Activated CD4-positive, alpha-beta memory T cell treated with anti-CD3 and anti-CD28 coated beads for 36 hours (primary cell): ENCODE measurements around the gene TRIM54. TPM values are rescaled to one million over a fixed set of nuclear protein-coding genes. Genes with fewer than 3 reads are reported as not detected.
"Not testable (repeated sequence)": the region's sequence is repeated elsewhere in the genome, so short reads cannot be mapped to it uniquely, and the experiment has no call there.

Experiments used
- CTCF ChIA-PET: fragments of 350-600 bp; sonication (Branson Sonifier 250); formaldehyde crosslinking; loops from one replicate; lab custom pipeline; 2021; ENCODE audit warnings: antibody characterized with exemption, inconsistent platforms; lab: Charles Lee
- POLR2A ChIA-PET: fragments of 350-600 bp; sonication (Branson Sonifier 250); formaldehyde crosslinking; loops from one replicate; lab custom pipeline; 2021; ENCODE audit warnings: antibody characterized with exemption; lab: Charles Lee
- DNase-seq: peaks from one replicate; pipeline ENCODE4 v3.0.0-alpha.2; 2020
- H3K27ac Mint-ChIP-seq: one replicate; pipeline ENCODE4 v1.8.0; 2021; ENCODE audit warnings: mixed read lengths
- H3K27me3 Mint-ChIP-seq: one replicate; pipeline ENCODE4 v1.8.0; 2021; ENCODE audit warnings: mixed read lengths
- H3K36me3 Mint-ChIP-seq: one replicate; pipeline ENCODE4 v1.8.0; 2021; ENCODE audit warnings: mixed read lengths
- H3K4me1 Mint-ChIP-seq: one replicate; pipeline ENCODE4 v1.8.0; 2021; ENCODE audit warnings: low read depth, mixed read lengths
- H3K4me3 Mint-ChIP-seq: one replicate; pipeline ENCODE4 v1.8.0; 2021; ENCODE audit warnings: mild to moderate bottlenecking, mixed read lengths
- H3K9me3 Mint-ChIP-seq: one replicate; pipeline ENCODE4 v1.8.0; 2021; ENCODE audit warnings: mixed read lengths
- intact Hi-C: fragments of 100-400 bp; cut with micrococcal nuclease; formaldehyde crosslinking; loops from one replicate; pipeline ENCODE4 v1.15.1; 2023
- total RNA-seq, 2 experiments: library from RNA; stranded (reverse); gene quantifications; one replicate each; pipeline ENCODE4 v1.2.3, GENCODE V29; 2021

TRIM54 gene
- total RNA-seq, 2 experiments from 2014 or later, result not detected

DNA sequence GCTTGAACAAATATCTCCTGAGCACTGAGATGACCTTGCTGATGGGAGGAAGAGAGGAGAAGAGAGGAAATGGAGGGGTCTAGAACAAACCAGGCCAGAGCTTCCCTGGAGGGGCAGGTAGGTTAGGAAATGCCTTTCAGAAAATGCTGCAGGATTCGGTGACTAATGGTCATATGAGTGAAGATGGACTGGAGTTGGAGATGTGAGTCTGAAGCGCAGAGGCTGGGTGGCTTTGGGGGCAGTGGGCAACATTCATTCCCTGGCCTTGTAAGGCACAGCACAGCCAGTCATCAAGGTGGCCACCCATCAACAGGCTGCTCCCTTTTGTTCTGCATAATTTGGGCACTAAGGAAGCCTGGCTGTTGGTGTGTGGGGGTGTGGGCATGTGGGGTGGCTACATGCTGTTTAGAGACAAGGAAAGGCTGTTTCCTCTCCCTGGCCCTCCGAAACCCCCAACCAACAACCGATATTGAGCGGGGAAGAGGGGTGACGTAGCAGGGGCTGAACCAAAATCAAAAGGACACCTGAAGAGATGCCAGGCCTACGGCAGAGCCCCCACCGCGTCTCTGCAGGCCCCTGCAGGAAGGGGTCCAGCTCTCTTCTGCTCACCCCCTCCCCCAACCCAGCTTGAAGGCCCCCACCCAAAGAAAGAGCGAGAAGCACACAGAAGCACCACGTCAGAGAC is 20.8 kb upstream of the TRIM54 start:
- Mint-ChIP-seq H3K36me3 (no peaks in the 10 kb centered on the region), H3K27ac (no peak overlapping the region), H3K27me3 (peaks cover 55% of the 10 kb centered on the region), H3K9me3 (no peaks in the 10 kb centered on the region), H3K4me1 (peaks cover 23% of the 10 kb centered on the region), H3K4me3 (peak overlapping the region; percentile 38)
- CTCF ChIA-PET, result interaction anchor here (7.9 kb wide), 1 partner anchor 19 kb away, joined by 94 read pairs; the partner anchor contains the start of gene TRIM54
- no peak for DNase-seq
- intact Hi-C loops, result no loop called here
- POLR2A ChIA-PET, result no interaction called here

DNA sequence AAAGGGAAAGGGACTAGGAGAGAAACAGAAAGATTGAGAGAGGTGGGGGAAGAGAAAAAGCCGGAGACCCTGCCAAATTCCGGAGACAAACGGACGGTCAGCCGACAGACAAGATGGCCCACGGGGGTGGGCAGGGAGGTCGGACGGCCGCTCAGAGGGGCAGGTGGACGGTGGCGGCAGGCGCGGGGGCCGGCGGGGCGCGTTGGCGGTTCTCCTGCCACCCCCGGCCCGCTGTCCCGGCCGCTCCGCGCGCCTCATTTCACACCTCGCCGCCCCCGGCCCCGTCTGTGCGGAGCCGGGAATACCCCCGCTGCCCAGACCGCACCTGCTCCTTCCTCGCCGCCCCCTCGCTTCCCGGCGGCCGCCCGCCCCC is 20.3 kb upstream of the TRIM54 start:
- CTCF ChIA-PET, result interaction anchor here (7.9 kb wide), 1 partner anchor 19 kb away, joined by 94 read pairs; the partner anchor contains the start of gene TRIM54
- intact Hi-C loops, result loop anchor here (2.0 kb wide), 2 partner anchors 19 to 49 kb away; partner anchors contain the start of genes ATRAID and SLC5A6
- H3K27me3 Mint-ChIP-seq, result peaks cover 55% of the 10 kb centered on the region
- no peaks in the 10 kb centered on the region for H3K9me3 Mint-ChIP-seq
- POLR2A ChIA-PET, result no interaction called here
- H3K4me1 Mint-ChIP-seq, result peaks cover 23% of the 10 kb centered on the region
- peak; percentile 18 for DNase-seq
- H3K27ac Mint-ChIP-seq, result no peak overlapping the region
- H3K4me3 Mint-ChIP-seq, result peak overlapping the region; percentile 38
- H3K36me3 Mint-ChIP-seq, result no peaks in the 10 kb centered on the region

DNA sequence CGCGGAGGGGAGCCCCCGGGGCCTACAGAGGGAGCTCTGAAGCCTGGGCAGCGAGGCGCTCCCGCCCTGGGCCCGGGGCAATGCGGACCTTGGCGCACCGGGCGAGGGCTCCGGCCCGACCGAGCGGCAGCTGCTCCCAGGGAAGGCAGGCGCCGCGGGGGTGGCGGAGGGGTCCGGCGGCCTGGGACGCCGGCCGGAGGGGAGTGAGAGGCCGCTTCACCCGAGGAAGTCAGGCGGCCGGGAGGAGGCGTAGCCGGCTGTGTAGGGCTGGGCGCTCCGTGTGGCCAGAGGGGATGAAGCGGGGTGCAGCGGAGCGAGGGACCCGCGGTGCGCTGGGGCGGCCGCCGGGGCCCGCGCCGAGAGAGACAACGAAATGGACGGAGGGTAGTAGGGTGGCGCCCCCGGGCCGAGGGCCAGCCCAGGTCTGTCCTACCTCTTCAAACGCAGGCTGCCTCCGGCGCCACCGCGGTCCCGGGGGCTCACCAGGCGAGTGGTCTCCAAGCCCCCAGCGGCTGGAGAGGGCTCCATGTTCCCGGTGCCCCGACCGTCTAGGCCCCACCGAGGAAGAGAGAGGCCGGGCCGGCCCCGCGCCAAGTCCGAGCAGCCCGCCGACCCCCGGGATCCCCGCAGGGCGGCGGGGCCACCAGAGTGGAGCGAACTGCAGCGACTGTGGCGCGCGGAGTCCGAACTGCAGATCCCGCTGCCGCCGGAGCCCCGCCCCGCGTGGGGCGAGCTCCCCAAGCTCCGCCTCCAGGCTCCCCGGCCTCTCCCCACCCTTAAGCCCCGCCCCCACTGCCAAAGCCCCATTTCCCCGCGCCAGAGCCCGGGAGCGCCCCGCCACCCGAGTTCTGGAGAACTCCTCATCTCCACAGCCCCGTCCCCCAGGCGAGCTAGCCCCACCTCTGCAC is 19.6 kb upstream of the TRIM54 start, which contains the start of gene SLC30A3:
SLC30A3 (minus strand) TSS at position 669 of the 908 bp plus-strand sequence; CDS start at position 528, 141 bp downstream.
- Mint-ChIP-seq H3K9me3 (no peaks in the 10 kb centered on the region), H3K27me3 (peaks cover 51% of the 10 kb centered on the region), H3K4me3 (peak within 1 kb of the TSS; percentile 77), H3K27ac (no peak within 1 kb of the TSS), H3K36me3 (no peaks in the 10 kb centered on the region), H3K4me1 (peaks cover 23% of the 10 kb centered on the region)
- intact Hi-C loops, result loop anchor here (2.0 kb wide), 2 partner anchors 18 to 50 kb away; partner anchors contain the start of genes ATRAID and SLC5A6
- POLR2A ChIA-PET, result interaction anchor here (0.5 kb wide), 1 partner anchor 17 kb away, joined by 3 read pairs; no protein-coding TSS in a partner anchor
- peak; percentile 80 for DNase-seq
- CTCF ChIA-PET, result interaction anchor here (0.6 to 7.9 kb wide), 4 partner anchors 13 to 418 kb away, joined by 3 to 94 read pairs (median 4); partner anchors contain the start of gene TRIM54

DNA sequence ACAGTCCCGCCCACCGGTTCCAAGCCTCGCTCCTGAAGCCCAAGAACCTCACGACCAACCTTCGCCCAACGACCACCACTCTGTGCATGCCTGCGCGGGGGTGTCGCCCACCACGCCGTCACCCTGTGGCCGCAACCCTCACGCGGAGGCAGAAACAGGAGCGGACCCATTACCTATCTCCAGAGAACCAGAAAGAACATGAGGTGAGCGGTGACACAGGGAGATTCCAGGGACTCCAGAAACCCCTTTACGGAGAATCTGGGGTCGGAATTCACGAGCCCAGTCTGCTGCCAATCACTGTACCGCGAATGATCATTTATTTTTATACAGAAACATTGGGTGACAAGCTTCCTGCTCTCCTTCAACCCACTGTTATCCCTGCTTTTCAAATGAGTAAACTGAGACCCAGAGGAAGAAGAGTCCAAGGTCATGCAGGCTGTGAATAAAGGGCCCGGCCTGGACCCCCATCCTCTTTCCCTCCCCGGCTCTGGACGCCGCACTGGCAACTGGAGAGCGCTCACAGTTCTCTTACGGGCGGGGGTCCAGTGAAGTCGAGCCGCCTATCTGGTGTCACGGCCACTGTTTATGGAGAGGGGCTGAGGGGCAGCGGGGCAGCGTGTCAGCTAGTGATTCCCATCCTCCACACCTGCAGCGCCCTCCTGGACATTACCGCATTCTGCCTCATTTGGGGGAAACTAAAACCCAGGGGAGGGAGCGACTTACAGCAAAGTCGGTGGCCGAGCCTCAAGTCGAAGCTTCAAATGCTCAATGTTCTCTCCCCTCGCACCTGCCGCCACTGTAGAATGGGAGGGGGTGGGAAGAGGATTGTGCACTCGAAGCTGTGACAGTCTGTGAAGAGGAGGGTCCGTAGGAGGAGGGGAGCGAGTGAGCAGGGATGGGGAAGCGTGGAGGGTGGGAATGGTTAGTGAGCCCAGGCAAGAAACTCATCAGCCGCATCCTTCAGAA is 18.7 kb upstream of the TRIM54 start:
- Mint-ChIP-seq H3K9me3 (no peaks in the 10 kb centered on the region), H3K4me3 (peak overlapping the region; percentile 77), H3K36me3 (no peaks in the 10 kb centered on the region), H3K27ac (no peak overlapping the region), H3K4me1 (peaks cover 23% of the 10 kb centered on the region), H3K27me3 (peaks cover 45% of the 10 kb centered on the region)
- no peak for DNase-seq
- ChIA-PET POLR2A (interaction anchor here (0.5 kb wide), 1 partner anchor 16 kb away, joined by 3 read pairs; no protein-coding TSS in a partner anchor), CTCF (interaction anchor here (0.6 to 7.9 kb wide), 7 partner anchors 12 to 417 kb away, joined by 3 to 94 read pairs (median 4); partner anchors contain the start of gene TRIM54)
- intact Hi-C loops, result loop anchor here (2.0 kb wide), 2 partner anchors 17 to 51 kb away; partner anchors contain the start of genes ATRAID and SLC5A6

DNA sequence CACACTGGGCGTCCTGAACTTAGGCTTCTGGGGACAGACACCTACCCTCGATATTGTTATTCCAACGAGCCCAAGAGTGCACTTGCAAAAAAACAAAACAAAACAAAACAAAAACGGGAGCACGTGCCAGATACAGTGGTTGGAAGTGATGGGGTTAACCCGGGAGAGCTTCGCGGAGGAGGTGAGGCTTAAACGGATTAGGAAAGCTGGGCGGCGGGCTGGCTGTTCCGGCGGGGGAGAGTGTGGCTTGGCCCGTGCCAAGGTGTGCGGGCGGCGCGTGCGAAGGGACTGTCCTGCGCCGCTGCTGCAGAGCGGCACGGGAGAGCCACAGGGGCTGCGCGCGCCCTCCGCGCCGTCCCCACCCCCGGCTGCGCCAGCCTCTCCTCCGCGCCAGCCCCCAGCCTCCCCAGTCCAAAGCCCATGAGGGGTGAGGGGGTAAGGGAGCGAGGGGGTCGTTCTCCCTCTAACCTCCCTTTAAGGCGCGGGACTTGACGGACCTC is 17.9 kb upstream of the TRIM54 start:
- intact Hi-C loops, result no loop called here
- H3K4me1 Mint-ChIP-seq, result peaks cover 23% of the 10 kb centered on the region
- H3K4me3 Mint-ChIP-seq, result peak overlapping the region; percentile 72
- no peaks in the 10 kb centered on the region for H3K36me3 Mint-ChIP-seq
- POLR2A ChIA-PET, result interaction anchor here (0.8 kb wide), 1 partner anchor 35 kb away, joined by 3 read pairs; no protein-coding TSS in a partner anchor
- CTCF ChIA-PET, result interaction anchor here (0.6 to 7.9 kb wide), 9 partner anchors 13 to 168 kb away, joined by 3 to 94 read pairs (median 3); partner anchors contain the start of gene TRIM54
- H3K27me3 Mint-ChIP-seq, result peaks cover 42% of the 10 kb centered on the region
- peak; percentile 28 for DNase-seq
- no peak overlapping the region for H3K27ac Mint-ChIP-seq
- H3K9me3 Mint-ChIP-seq, result no peaks in the 10 kb centered on the region

DNA sequence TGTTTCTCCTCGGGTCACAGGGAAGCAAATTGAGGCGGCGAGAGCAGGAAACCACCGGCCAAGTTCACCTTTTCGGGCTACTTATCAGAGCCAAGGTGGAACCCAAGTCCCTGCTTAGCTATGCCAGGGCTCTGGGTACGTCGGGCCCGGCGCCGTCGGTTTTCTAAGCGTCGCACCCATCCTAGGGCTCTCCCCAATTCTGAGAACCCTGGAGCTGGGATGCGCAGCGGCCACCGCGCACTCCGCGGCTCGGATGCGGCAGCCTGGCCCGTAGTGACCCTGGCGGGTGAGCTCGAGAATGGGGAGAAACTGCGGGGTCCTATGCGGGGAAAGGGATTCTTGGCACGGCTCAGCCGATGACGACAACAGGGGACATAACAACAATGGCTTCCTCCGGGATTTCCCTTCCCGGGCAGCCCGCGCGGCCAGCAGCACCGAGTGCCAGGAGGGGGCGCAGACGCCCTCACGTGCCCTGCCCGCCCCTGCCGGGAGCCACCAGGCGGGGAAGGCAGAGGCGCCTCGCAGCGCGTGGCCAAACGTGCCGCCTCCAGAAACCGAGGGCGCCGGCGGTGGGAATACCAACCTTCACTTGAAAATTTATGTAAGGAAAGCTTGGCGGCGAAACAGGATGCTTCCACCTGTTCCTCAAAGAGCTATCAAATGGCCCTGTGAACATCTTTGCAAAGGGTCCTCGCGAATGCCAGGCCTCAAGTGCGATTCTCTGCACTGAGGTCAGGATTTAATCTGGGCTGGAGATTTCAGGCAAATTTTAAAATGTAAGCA is 17.3 kb upstream of the TRIM54 start:
- POLR2A ChIA-PET, result interaction anchor here (0.8 kb wide), 1 partner anchor 35 kb away, joined by 3 read pairs; no protein-coding TSS in a partner anchor
- Mint-ChIP-seq H3K4me1 (peaks cover 23% of the 10 kb centered on the region), H3K4me3 (peak overlapping the region; percentile 72), H3K27me3 (peaks cover 42% of the 10 kb centered on the region), H3K27ac (no peak overlapping the region), H3K9me3 (no peaks in the 10 kb centered on the region), H3K36me3 (no peaks in the 10 kb centered on the region)
- intact Hi-C loops, result no loop called here
- peak; percentile 82 for DNase-seq
- CTCF ChIA-PET, result interaction anchor here (0.6 to 7.9 kb wide), 15 partner anchors 14 to 303 kb away, joined by 3 to 94 read pairs (median 4); partner anchors contain the start of gene TRIM54

DNA sequence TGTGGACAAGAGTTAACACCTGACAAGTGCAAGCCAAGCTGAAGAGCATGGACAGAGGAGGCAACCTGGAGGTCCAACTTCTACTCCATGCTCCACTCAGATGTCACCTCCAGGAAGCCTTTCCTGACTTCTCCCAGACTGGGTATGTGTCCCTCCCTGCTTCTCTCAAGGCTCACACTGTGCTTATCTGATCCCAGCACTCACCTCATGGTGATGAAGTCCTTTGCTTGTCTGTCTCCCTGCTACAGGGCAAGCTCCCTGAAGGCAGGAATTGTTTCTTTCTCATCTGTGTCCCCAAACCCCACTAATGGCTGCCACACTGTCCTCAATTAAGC is 16.7 kb upstream of the TRIM54 start:
- intact Hi-C loops, result no loop called here
- CTCF ChIA-PET, result interaction anchor here (0.8 to 7.9 kb wide), 11 partner anchors 15 to 304 kb away, joined by 3 to 94 read pairs (median 4); partner anchors contain the start of gene TRIM54
- Mint-ChIP-seq H3K9me3 (no peaks in the 10 kb centered on the region), H3K36me3 (no peaks in the 10 kb centered on the region), H3K27me3 (peaks cover 39% of the 10 kb centered on the region), H3K27ac (no peak overlapping the region), H3K4me3 (peak overlapping the region; percentile 9), H3K4me1 (peaks cover 23% of the 10 kb centered on the region)
- DNase-seq, result no peak
- POLR2A ChIA-PET, result no interaction called here

DNA sequence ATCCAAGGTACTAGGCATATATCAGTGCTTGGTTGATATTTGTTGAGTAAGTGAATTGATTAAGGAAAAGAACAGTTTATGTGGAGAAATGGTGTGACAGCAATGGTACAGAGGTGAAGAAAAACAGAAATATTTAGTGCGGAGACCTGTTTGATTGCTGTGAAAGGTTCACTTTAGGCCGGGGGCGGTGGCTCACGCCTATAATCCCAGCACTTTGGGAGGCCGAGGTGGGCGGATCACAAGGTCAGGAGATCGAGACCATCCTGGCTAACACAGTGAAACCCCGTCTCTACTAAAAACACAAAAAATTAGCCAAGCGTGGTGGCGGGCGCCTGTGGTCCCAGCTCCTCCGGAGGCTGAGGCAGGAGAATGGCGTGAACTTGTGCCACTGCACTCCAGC is 13.9 kb upstream of the TRIM54 start:
- H3K4me3 Mint-ChIP-seq, H3K27ac Mint-ChIP-seq, H3K9me3 Mint-ChIP-seq, H3K36me3 Mint-ChIP-seq, DNase-seq, POLR2A ChIA-PET, intact Hi-C loops: not testable (repeated sequence)
- H3K27me3 Mint-ChIP-seq, result peaks cover 23% of the 10 kb centered on the region
- H3K4me1 Mint-ChIP-seq, result peaks cover 14% of the 10 kb centered on the region
- CTCF ChIA-PET, result interaction anchor here (7.9 kb wide), 1 partner anchor 12 kb away, joined by 94 read pairs; the partner anchor contains the start of gene TRIM54

DNA sequence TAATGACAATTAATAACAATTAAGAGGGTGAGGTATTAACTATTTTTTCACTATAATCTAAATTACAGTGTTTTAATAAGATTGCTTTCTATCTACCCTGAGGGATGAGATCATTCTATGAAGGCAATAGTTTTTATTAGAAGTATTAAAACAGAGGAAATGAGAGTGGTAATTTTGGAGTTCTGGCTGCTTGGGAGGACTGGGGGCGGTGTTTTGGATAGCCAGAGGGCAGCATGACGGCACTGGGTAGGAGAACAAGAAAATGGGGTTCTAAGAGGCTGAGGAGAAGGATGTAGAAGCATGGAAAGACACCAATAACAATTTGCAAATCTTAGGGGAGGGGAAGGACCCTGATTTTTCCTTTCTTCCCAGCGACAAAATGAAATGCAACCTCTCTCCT is 12.1 kb upstream of the TRIM54 start:
- Mint-ChIP-seq H3K27me3 (peaks cover 15% of the 10 kb centered on the region), H3K36me3 (no peaks in the 10 kb centered on the region), H3K4me3 (no peak overlapping the region), H3K9me3 (no peaks in the 10 kb centered on the region), H3K27ac (no peak overlapping the region), H3K4me1 (peaks cover 3% of the 10 kb centered on the region)
- intact Hi-C loops, result no loop called here
- POLR2A ChIA-PET, result no interaction called here
- DNase-seq, result no peak
- CTCF ChIA-PET, result interaction anchor here (0.9 to 2.2 kb wide), 3 partner anchors 10 to 308 kb away, joined by 4 to 23 read pairs (median 4); no protein-coding TSS in a partner anchor

DNA sequence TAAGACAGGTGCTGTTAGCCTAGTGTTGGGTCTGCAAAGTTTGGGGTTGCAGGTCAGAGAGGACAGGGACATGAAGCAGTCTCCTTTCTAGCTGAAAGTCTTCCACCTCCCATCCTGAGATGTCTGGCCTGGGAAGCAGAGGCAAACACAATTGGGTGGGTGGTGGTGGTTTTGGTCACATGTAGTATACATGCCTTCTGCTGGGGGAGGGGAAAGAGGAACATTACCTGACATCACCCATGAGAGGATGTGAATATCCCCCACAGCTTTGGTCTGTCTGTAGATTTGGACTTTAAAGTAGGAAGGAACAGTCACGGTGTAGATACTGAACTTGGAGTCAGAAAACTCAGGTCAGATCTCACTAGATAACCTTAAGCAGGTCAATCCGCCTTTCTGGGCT is 11.6 kb upstream of the TRIM54 start:
- Mint-ChIP-seq H3K27ac (no peak overlapping the region), H3K4me1 (no peaks in the 10 kb centered on the region), H3K4me3 (no peak overlapping the region), H3K9me3 (no peaks in the 10 kb centered on the region), H3K27me3 (peaks cover 11% of the 10 kb centered on the region), H3K36me3 (no peaks in the 10 kb centered on the region)
- intact Hi-C loops, result no loop called here
- ChIA-PET POLR2A (no interaction called here), CTCF (interaction anchor here (0.9 to 2.2 kb wide), 4 partner anchors 9 to 309 kb away, joined by 4 to 23 read pairs (median 5); no protein-coding TSS in a partner anchor)
- no peak for DNase-seq
